IPS-18c (cell line): ENCODE data around the gene EXOC3L2.

Experiments used
- H3K4me3 ChIP-seq: 2 replicates; pipeline ENCODE4 v1.7.0; 2013; ENCODE audit warnings: low read depth, mild to moderate bottlenecking, low read length, moderate library complexity; ENCODE audit not compliant: insufficient read depth
- H3K9me3 ChIP-seq: one replicate; pipeline ENCODE4 v1.6.1; 2013; ENCODE audit warnings: mild to moderate bottlenecking, low read length, moderate library complexity; ENCODE audit not compliant: control insufficient read depth, insufficient read depth

EXOC3L2 gene

GRCh38 chr19:45264781-45265317 is 19.6 kb upstream of the EXOC3L2 start:
- H3K9me3 ChIP-seq, result no peaks in the 10 kb centered on the region

GRCh38 chr19:45263013-45263412 is 17.8 kb upstream of the EXOC3L2 start:
- no peaks in the 10 kb centered on the region for H3K9me3 ChIP-seq
- H3K4me3 ChIP-seq, result no peak overlapping the region

More at GRCh38 chr19:45264781-45265317, 19.6 kb upstream of the EXOC3L2 start:
- no peak overlapping the region for H3K4me3 ChIP-seq

- Histone ChIP-seq H3K9me3 (no peaks in the 10 kb centered on the region), H3K4me3 (no peak overlapping the region)
Measured at GRCh38 chr19:45262570-45262969, 17.4 kb upstream of the EXOC3L2 start.

- Histone ChIP-seq H3K4me3 (no peak overlapping the region), H3K9me3 (no peaks in the 10 kb centered on the region)
Measured at GRCh38 chr19:45258862-45259261, 13.7 kb upstream of the EXOC3L2 start.

- no peaks in the 10 kb centered on the region for H3K9me3 ChIP-seq
- H3K4me3 ChIP-seq, result no peak overlapping the region
Measured at GRCh38 chr19:45256836-45257235, 11.6 kb upstream of the EXOC3L2 start.

GRCh38 chr19:45255611-45256157 is 10.5 kb upstream of the EXOC3L2 start:
- no peaks in the 10 kb centered on the region for H3K9me3 ChIP-seq

GRCh38 chr19:45254044-45254531 is 8.9 kb upstream of the EXOC3L2 start:
- peaks cover 2% of the 10 kb centered on the region for H3K9me3 ChIP-seq
- H3K4me3 ChIP-seq, result no peak overlapping the region

More at GRCh38 chr19:45255611-45256157, 10.5 kb upstream of the EXOC3L2 start:
- no peak overlapping the region for H3K4me3 ChIP-seq

- Histone ChIP-seq H3K4me3 (no peak overlapping the region), H3K9me3 (peaks cover 2% of the 10 kb centered on the region)
Measured at GRCh38 chr19:45253396-45254027, 8.3 kb upstream of the EXOC3L2 start.

GRCh38 chr19:45251452-45252354 is 6.5 kb upstream of the EXOC3L2 start:
- peak overlapping the region; percentile 71 for H3K4me3 ChIP-seq
- H3K9me3 ChIP-seq, result peaks cover 2% of the 10 kb centered on the region

GRCh38 chr19:45250832-45251451 is 5.7 kb upstream of the EXOC3L2 start, which contains the start of gene MARK4:
Gene MARK4 (plus strand): TSS chr19:45251271. CDS start chr19:45251589, 318 bp downstream.
- Histone ChIP-seq H3K9me3 (peaks cover 2% of the 10 kb centered on the region), H3K4me3 (peak within 1 kb of the TSS; percentile 71)

GRCh38 chr19:45250216-45250831 is 5.1 kb upstream of the EXOC3L2 start:
- Histone ChIP-seq H3K4me3 (peak overlapping the region; percentile 64), H3K9me3 (peaks cover 2% of the 10 kb centered on the region)

- H3K9me3 ChIP-seq, result peaks cover 2% of the 10 kb centered on the region
- no peak overlapping the region for H3K4me3 ChIP-seq
Measured at GRCh38 chr19:45249261-45250033, 4.2 kb upstream of the EXOC3L2 start.

- peaks cover 2% of the 10 kb centered on the region for H3K9me3 ChIP-seq
- H3K4me3 ChIP-seq, result no peak overlapping the region
Measured at GRCh38 chr19:45247136-45247535, 1.9 kb upstream of the EXOC3L2 start.

- no peak overlapping the region for H3K4me3 ChIP-seq
- peaks cover 2% of the 10 kb centered on the region for H3K9me3 ChIP-seq
Measured at GRCh38 chr19:45245826-45246225, 619 bp upstream of the EXOC3L2 start.

- Histone ChIP-seq H3K9me3 (no peaks in the 10 kb centered on the region), H3K4me3 (no peak overlapping the region)
Measured at GRCh38 chr19:45244133-45244794, 943 bp downstream of the EXOC3L2 start.
